ENCODE results near the gene FAM131B. TPM values are rescaled to one million over a fixed set of nuclear protein-coding genes. Genes with fewer than 3 reads are reported as not detected.
A peak's percentile ranks its signal among the peaks of the same experiment; 100 is the strongest.

FAM131B gene
- total RNA-seq, 1 donor from 2014 or later = 0.59 TPM

DNA sequence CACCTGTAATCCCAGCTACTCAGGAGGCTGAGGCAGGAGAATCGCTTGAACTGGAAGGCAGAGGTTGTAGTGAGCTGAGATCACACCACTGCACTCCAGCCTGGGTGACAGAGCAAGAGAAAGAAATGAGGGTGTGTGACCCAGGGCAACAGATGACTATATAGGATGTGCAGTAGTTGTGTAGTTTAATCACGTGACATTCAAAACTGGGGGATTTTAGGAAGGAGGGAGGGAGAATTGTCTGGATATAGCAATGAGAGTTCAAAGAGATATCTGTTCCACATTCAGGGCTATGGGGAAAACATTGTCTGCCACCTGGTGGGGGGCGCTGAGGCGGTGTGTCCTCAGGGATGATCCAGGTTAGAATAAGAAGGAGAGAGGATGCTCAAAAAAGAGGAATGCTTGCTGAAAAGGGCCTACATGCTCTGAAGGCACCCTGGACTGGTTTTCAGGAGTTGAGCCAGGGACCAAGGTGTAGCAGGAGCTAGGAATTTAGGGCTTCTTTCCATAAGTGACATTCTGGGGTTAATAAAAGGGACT lies 10.8 kb upstream of the FAM131B start:
- intact Hi-C loops (cut with DNase I) = no loop called here
- ATAC-seq (ENCODE audit: poor library complexity) = no peak
- DNase-seq = no peak

GRCh38 chr7:143372070-143372469 lies 9.6 kb upstream of the FAM131B start:
- DNase-seq (peak; percentile 77), ATAC-seq (ENCODE audit: poor library complexity) (peak; percentile 69)
- intact Hi-C loops (cut with DNase I) = no loop called here

- DNase-seq (no peak), ATAC-seq (ENCODE audit: poor library complexity) (no peak)
- intact Hi-C loops (cut with DNase I) = no loop called here
Measured at GRCh38 chr7:143369678-143370651, 7.5 kb upstream of the FAM131B start.

DNA sequence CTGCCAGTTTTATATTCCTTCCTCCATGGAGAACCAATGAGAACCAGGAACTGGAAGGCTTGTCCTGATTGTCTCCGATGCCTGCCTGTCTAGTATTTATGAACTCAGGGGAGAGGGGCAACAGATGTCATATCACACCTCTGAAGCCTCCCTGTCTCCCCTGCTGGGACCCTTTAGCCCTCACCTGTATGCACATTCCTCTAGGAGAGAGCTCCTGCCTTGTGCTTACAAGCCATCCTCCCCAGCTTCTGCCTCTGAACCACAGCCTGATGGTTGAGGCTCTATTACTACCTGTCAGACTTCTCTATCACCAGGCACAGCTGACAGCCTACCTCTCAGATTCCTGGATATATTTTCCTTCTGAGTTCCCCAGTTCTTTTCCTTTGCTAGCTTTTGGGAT lies 5.9 kb upstream of the FAM131B start:
- intact Hi-C loops (cut with DNase I) = no loop called here
- ATAC-seq (ENCODE audit: poor library complexity) = no peak

GRCh38 chr7:143367972-143368371 lies 5.5 kb upstream of the FAM131B start:
- DNase-seq = no peak
- intact Hi-C loops (cut with DNase I) = no loop called here
- no peak for ATAC-seq (ENCODE audit: poor library complexity)

More for the DNA sequence above, 5.9 kb upstream of the FAM131B start:
- no peak for DNase-seq

DNA sequence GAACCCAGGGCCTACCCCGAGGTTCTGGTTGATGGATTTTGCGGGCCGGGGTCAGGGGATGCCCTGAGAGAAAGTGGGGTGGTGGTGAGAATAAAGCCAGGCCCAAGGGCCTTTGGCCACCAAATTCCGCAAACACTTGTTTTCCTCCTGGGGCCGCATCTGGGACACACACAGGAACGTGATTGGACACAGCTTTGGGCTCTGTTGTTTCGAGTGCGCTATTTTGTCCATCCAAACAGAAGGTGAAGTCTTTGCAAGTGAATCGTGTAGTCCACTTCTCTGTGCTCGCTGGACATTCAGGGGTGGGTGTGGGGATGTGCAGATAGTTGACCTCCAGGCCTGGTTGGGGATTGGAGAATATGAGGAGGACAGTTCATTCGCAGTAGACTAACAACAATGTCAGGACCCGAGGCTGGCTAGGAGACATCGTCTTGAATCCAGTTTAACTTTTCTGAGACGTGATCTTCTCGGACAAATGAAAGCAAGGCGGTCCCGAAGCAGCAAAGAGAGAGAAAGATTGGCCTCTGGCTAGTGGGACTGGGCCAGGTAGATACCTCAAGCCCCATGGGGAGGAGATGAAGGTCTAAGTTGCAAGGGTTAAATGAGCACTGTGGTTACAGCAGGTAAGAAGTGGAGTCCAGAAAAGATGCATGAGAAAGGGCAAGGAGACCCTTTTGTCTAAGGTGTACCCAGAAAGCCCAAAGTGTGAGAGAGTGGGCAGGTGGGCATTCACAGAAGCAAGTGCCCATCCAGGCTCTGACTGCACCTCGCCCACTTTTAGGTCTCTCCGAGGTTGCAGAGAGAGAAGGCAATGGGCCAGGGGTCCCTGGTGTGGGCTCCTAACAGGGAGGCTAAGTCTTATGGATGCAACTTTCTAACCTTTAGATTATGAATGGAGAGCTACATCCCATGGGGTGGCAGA lies 764 bp upstream of the FAM131B start:
- intact Hi-C loops (cut with DNase I) = no loop called here
- no peak for DNase-seq
- no peak for ATAC-seq (ENCODE audit: poor library complexity)

GRCh38 chr7:143361552-143362130 lies 872 bp downstream of the FAM131B start:
- DNase-seq (no peak), ATAC-seq (ENCODE audit: poor library complexity) (peak; percentile 24)
- intact Hi-C loops (cut with DNase I) = no loop called here

DNA sequence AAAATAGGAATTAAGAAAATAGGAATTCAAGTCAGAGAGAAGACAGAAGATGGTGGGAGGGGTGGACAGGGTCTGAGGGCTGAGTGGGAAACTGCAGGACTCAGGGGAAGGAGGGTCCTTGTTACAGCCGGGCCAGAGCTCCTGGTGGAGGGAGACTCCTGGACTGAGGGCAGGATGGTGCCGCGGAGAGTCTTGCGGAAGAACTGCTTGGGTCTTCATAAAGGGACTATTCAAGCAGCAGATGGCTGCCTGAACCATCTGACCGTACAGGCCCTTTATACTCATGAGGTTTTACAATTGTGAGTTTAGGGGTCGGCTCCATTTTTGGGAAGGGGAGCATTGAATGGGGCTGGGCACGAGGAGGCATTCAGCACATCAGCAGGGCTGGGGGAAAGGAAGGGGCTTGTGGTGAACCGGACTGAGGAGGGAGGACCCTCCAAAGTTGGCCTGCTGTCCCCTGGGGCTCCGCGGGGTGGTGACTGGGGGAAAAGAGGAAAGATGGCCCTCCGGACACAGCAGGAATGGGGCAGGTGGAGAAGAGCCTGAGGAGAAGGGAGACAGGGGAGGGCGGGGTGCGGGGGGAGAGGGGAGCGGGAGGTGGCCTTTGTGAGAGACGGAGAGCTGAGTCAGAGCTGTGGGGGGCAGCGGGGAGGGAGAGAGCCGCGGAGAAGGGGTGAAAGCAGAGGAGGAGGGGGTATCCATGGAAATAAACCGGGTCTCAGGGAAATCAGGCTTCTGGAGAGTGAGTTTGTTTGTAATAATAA lies 1.5 kb downstream of the FAM131B start:
- ATAC-seq (ENCODE audit: poor library complexity) (no peak), DNase-seq (no peak)
- intact Hi-C loops (cut with DNase I) = no loop called here

- no peak for DNase-seq
- intact Hi-C loops (cut with DNase I) = no loop called here
- ATAC-seq (ENCODE audit: poor library complexity) = no peak
Measured at GRCh38 chr7:143359771-143360353, 2.7 kb downstream of the FAM131B start.

GRCh38 chr7:143358626-143359025 lies 3.9 kb downstream of the FAM131B start:
- ATAC-seq (ENCODE audit: poor library complexity) (no peak), DNase-seq (no peak)
- intact Hi-C loops (cut with DNase I) = no loop called here

- DNase-seq (no peak), ATAC-seq (ENCODE audit: poor library complexity) (no peak)
- intact Hi-C loops (cut with DNase I) = no loop called here
Measured at GRCh38 chr7:143356414-143357050, 6.0 kb downstream of the FAM131B start.

- intact Hi-C loops (cut with DNase I) = no loop called here
- ATAC-seq (ENCODE audit: poor library complexity) = no peak
- DNase-seq = no peak
Measured at GRCh38 chr7:143355450-143356385, 6.8 kb downstream of the FAM131B start.

GRCh38 chr7:143354965-143355364 lies 7.5 kb downstream of the FAM131B start:
- ATAC-seq (ENCODE audit: poor library complexity) (no peak), DNase-seq (no peak)
- intact Hi-C loops (cut with DNase I) = no loop called here

- no peak for ATAC-seq (ENCODE audit: poor library complexity)
- intact Hi-C loops (cut with DNase I) = no loop called here
Measured at GRCh38 chr7:143354376-143354775, 8.1 kb downstream of the FAM131B start.

GRCh38 chr7:143352531-143353002 lies 9.9 kb downstream of the FAM131B start:
- ATAC-seq (ENCODE audit: poor library complexity) (no peak), DNase-seq (no peak)
- intact Hi-C loops (cut with DNase I) = no loop called here

More at GRCh38 chr7:143354376-143354775, 8.1 kb downstream of the FAM131B start:
- no peak for DNase-seq

DNA sequence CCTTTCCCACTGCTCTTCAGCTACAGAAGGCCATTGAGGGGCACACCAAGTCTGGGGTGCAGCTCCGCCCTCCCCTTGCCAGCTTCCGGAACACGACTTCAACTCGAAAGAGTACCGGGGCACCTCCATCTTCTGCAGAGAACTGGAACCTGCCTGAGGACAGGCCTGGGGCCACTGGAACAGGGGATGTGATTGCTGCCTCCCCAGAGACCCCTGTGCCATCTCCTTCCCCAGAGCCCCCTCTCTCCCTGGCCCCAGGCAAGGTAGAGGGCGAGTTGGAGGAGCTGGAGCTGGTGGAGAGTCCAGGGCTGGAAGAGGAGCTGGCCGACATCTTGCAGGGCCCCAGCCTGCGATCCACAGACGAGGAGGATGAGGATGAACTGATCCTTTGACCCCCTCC lies 10.9 kb downstream of the FAM131B start:
- DNase-seq = no peak
- intact Hi-C loops (cut with DNase I) = no loop called here
- no peak for ATAC-seq (ENCODE audit: poor library complexity)
